Type B pancreatic cell (in vitro differentiated cells): ENCODE results near the gene UMAD1. TPM values are rescaled to one million over a fixed set of nuclear protein-coding genes. Genes with fewer than 3 reads are reported as not detected.

Experiments
- DNase-seq: peaks from one replicate; pipeline ENCODE4 v3.0.0; 2021; ENCODE audit warnings: mixed read lengths; ENCODE audit not compliant: unreplicated experiment; ENCODE audit errors: extremely low spot score
- H3K27ac Mint-ChIP-seq: 2 replicates; pipeline ENCODE4 v1.8.0; 2021; ENCODE audit warnings: mild to moderate bottlenecking, mixed read lengths
- H3K27me3 Mint-ChIP-seq: 2 replicates; pipeline ENCODE4 v1.8.0; 2021; ENCODE audit warnings: mixed read lengths
- H3K36me3 Mint-ChIP-seq: 2 replicates; pipeline ENCODE4 v1.8.0; 2021; ENCODE audit warnings: mixed read lengths
- H3K4me1 Mint-ChIP-seq: one replicate; pipeline ENCODE4 v1.8.0; 2021; ENCODE audit warnings: mixed read lengths; ENCODE audit not compliant: unreplicated experiment
- H3K4me3 Mint-ChIP-seq: 2 replicates; pipeline ENCODE4 v1.8.0; 2021; ENCODE audit warnings: mild to moderate bottlenecking, mixed read lengths
- H3K9me3 Mint-ChIP-seq: 2 replicates; pipeline ENCODE4 v1.8.0; 2021; ENCODE audit warnings: mixed read lengths
- total RNA-seq: library from RNA; stranded (reverse); gene quantifications from 2 replicates; pipeline ENCODE4 v1.2.1, GENCODE V29; 2021; ENCODE audit warnings: low replicate concordance
- TF ChIP-seq, protein P1 (sequence below): fragments of 200-600 bp; sonication (generic); conservative IDR thresholded peaks from 2 replicates; pipeline ENCODE4 v1.5.0; 2021; ENCODE audit warnings: antibody characterized with exemption, mild to moderate bottlenecking

UMAD1 gene
- total RNA-seq, 1 donor from 2014 or later = 9.0 TPM

DNA sequence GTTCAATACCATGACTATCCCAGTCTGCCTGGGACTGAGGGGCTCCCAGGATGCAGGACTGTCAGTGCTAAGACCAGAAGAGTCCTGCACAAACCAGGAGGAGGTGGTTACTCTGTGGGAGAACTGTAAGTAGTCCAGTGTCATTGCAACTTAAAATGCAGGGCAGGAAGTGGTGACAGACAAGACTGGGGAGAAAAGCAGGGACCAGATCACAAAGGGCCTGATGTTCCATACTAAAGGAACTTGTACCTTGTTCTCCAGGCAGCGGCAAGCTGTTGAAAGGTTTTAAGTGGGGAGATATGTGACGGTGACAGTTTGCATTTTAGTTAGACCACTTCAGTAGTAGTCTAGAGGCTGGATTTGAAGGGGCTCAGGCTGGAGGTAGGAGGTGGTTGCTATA, 262.3 kb downstream of the UMAD1 start:
- H3K27ac Mint-ChIP-seq = no peak overlapping the region
- peaks cover 3% of the 10 kb centered on the region for H3K4me1 Mint-ChIP-seq
- H3K9me3 Mint-ChIP-seq = peaks cover 4% of the 10 kb centered on the region
- no peak overlapping the region for H3K4me3 Mint-ChIP-seq
- DNase-seq = no peak
- H3K36me3 Mint-ChIP-seq = peaks cover 4% of the 10 kb centered on the region
- TF ChIP-seq, protein P1, sequence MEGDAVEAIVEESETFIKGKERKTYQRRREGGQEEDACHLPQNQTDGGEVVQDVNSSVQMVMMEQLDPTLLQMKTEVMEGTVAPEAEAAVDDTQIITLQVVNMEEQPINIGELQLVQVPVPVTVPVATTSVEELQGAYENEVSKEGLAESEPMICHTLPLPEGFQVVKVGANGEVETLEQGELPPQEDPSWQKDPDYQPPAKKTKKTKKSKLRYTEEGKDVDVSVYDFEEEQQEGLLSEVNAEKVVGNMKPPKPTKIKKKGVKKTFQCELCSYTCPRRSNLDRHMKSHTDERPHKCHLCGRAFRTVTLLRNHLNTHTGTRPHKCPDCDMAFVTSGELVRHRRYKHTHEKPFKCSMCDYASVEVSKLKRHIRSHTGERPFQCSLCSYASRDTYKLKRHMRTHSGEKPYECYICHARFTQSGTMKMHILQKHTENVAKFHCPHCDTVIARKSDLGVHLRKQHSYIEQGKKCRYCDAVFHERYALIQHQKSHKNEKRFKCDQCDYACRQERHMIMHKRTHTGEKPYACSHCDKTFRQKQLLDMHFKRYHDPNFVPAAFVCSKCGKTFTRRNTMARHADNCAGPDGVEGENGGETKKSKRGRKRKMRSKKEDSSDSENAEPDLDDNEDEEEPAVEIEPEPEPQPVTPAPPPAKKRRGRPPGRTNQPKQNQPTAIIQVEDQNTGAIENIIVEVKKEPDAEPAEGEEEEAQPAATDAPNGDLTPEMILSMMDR = no peak
- H3K27me3 Mint-ChIP-seq = no peaks in the 10 kb centered on the region

DNA sequence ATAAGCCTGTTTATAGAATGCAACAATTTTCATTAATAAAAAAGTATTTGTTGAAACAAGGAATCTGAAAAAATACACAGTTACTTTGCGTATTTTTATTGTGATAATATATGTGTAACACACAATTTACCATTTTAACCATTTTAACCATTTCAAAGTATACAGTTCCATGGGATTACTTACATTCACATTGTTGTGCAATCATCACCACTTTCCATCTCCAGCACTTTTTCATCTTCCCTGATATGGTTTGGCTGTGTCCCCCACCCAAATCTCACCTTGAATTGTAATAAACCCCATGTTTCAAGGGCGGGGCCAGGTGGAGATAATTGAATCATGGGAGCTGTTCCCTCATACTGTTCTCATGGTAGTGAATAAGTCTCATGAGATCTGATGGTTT, 266.8 kb downstream of the UMAD1 start:
- H3K27me3 Mint-ChIP-seq = no peaks in the 10 kb centered on the region
- no peak overlapping the region for H3K27ac Mint-ChIP-seq
- H3K4me1 Mint-ChIP-seq = peaks cover 4% of the 10 kb centered on the region
- peaks cover 4% of the 10 kb centered on the region for H3K9me3 Mint-ChIP-seq
- TF ChIP-seq, protein P1 = no peak
- no peak overlapping the region for H3K4me3 Mint-ChIP-seq
- no peak for DNase-seq
- peaks cover 4% of the 10 kb centered on the region for H3K36me3 Mint-ChIP-seq

DNA sequence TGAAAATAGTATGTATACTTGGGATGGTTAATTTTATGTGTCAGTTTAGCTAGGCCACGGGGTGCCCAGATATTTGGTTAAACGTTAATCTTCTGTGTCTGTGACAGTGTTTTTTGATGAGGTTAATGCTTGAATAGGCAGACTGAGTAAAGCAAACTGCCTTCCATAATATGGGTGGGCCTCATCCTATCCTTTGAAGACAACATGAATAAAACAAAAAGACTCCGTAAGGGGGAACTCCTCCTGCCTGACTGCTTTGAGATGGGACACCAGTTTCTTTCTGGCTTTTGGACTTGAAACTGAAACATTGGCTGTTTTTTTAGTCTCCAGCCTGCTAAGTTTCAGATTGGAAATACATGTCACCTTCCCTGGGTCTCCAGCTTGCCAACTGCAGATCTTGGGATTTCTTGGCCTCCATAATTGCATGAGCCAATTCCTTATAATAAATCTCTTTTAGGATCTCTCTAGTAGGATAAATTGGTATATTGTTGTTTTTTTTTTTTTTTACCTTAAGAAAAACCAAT, 268.1 kb downstream of the UMAD1 start:
- Mint-ChIP-seq H3K27ac (no peak overlapping the region), H3K4me1 (peaks cover 4% of the 10 kb centered on the region), H3K36me3 (peaks cover 4% of the 10 kb centered on the region), H3K4me3 (no peak overlapping the region), H3K9me3 (peaks cover 4% of the 10 kb centered on the region), H3K27me3 (no peaks in the 10 kb centered on the region)
- TF ChIP-seq, protein P1 = no peak
- no peak for DNase-seq

DNA sequence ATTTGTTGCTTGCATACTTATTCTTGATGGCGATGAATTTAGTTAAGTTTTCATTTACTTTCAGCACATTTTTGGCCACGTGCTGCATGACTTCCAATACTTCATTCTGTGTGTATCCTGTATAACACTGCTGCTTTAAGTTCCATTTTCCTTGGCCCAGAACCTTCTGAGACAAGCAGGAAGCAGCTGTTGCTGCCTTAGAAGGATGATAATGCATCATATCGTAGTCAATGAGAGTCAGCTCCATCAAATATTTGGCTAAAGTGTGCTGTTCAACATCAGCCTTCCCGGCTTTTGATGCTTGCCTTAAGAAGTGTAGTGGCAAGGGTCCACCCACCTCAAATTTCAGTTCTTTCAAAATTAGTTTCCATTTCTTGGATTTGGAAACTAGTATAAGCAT, 268.8 kb downstream of the UMAD1 start:
- TF ChIP-seq, protein P1 = no peak
- Mint-ChIP-seq H3K27me3 (no peaks in the 10 kb centered on the region), H3K36me3 (peaks cover 4% of the 10 kb centered on the region), H3K4me3 (no peak overlapping the region), H3K4me1 (peaks cover 4% of the 10 kb centered on the region), H3K27ac (no peak overlapping the region), H3K9me3 (peaks cover 4% of the 10 kb centered on the region)
- no peak for DNase-seq

DNA sequence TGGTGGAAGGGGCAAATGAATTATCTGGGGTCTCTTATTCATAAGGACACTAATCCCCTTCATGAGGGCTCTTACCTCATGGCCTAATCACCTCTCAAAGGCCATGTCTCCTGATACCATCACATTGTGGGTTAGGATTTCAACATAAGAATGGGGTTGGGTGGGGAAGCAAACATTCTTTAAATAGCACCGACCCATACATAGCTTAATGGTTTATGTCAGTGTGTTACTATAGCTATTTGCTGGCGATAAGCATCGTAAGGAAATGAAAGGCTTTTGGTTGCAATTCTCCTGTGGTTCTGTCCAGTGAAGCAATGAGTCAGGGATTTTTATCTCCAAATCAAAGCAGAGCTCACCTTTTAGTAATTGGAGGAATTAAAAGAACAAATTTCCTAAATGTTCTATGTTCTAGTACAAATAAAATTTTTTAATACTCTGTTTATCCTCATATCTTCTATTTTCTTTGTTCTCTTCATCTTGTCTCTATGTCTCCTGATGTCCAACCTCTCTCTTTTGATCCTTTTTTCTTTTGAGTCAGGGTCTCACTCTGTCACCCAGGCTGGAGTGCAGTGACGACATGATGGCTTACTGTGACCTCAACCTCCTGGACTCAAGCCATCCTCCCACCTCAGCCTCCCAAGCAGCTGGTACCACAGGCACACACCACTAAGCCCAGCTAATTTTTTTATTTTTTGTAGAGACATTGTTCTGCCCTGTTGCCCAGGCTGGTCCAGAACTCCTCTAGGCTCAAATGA, 271.0 kb downstream of the UMAD1 start:
- peak overlapping the region; percentile 89 for H3K27ac Mint-ChIP-seq
- no peak overlapping the region for H3K4me3 Mint-ChIP-seq
- H3K27me3 Mint-ChIP-seq = no peaks in the 10 kb centered on the region
- H3K4me1 Mint-ChIP-seq = peaks cover 4% of the 10 kb centered on the region
- no peak for DNase-seq
- H3K9me3 Mint-ChIP-seq = peaks cover 4% of the 10 kb centered on the region
- TF ChIP-seq, protein P1 = no peak
- peaks cover 4% of the 10 kb centered on the region for H3K36me3 Mint-ChIP-seq
